Gastrocnemius medialis (tissue), 4 donors: ENCODE data around the gene MEDAG. TPM values are rescaled to one million over a fixed set of nuclear protein-coding genes. Genes with fewer than 3 reads are reported as not detected.
A peak's percentile ranks its signal among the peaks of the same experiment; 100 is the strongest.

ENCODE experiments used
- ATAC-seq, 2 donors: fragments of 150-250 bp; one replicate each; pipeline ENCODE4 v1.9.1; 2016
- DNase-seq, 2 donors: peaks; one replicate each; pipeline ENCODE4 v3.0.0-alpha.2; 2019
- H3K27ac ChIP-seq, 4 donors: fragments of 200-600 bp; sonication (generic); 1 replicate in 1 of 4; 2 replicates in 3 of 4; pipeline ENCODE4 v1.5.1; 2016 to 2018; ENCODE audit warnings: mild to moderate bottlenecking in 2 of 4, moderate library complexity in 1 of 4
- H3K27me3 ChIP-seq, 3 donors: fragments of 200-600 bp; sonication (generic) in 2 of 3; 1 replicate in 1 of 3; 2 replicates in 2 of 3; pipeline versions ENCODE4 v1.5.1 to v1.6.0; 2016 to 2019; ENCODE audit warnings: mild to moderate bottlenecking in 1 of 3, moderate library complexity in 1 of 3
- H3K36me3 ChIP-seq, 2 donors: fragments of 200-600 bp; sonication (generic) in 1 of 2; one replicate each; pipeline ENCODE4 v1.5.1; 2017 to 2018
- H3K4me1 ChIP-seq, 2 donors: fragments of 200-600 bp; sonication (generic) in 1 of 2; one replicate each; pipeline ENCODE4 v1.5.1; 2016 to 2017; ENCODE audit warnings: mild to moderate bottlenecking in 2 of 2
- H3K4me3 ChIP-seq, 4 donors: fragments of 200-600 bp; sonication (generic) in 3 of 4; 1 replicate in 1 of 4; 2 replicates in 3 of 4; pipeline ENCODE4 v1.5.1; 2016 to 2019; ENCODE audit warnings: mild to moderate bottlenecking in 2 of 4
- H3K9me3 ChIP-seq, 3 donors: fragments of 200-600 bp; sonication (generic) in 2 of 3; 1 replicate in 1 of 3; 2 replicates in 2 of 3; pipeline ENCODE4 v1.5.1; 2016 to 2019
- CTCF ChIP-seq, 5 experiments: fragments of 450-650 bp in 3 of 5; fragments of 200-600 bp in 2 of 5; sonication (generic) in 2 of 5; IDR thresholded peaks in 4 of 5; conservative IDR thresholded peaks in 1 of 5; 1 replicate in 4 of 5; 2 replicates in 1 of 5; pipeline ENCODE4 v1.5.1; 2016 to 2019; ENCODE audit warnings: antibody characterized with exemption in 5 of 5, mild to moderate bottlenecking in 3 of 5, moderate library complexity in 3 of 5
- POLR2A ChIP-seq, 2 donors: fragments of 450-650 bp; IDR thresholded peaks; one replicate each; pipeline ENCODE4 v1.6.1; 2017; ENCODE audit warnings: antibody characterized with exemption in 2 of 2, mild to moderate bottlenecking in 2 of 2, moderate library complexity in 2 of 2
- in situ Hi-C, 4 donors: fragments of 200-750 bp; cut with MboI; loops; one replicate each; pipeline versions ENCODE4 v1.15.0 to v1.8.0; 2017; ENCODE audit warnings: low sequenced_read_pairs in 4 of 4
- intact Hi-C: fragments of 100-400 bp; cut with DNase I; formaldehyde crosslinking; loops from one replicate; pipeline ENCODE4 v1.15.1; 2023; ENCODE audit warnings: low total_unique reads
- total RNA-seq, 4 donors: library from RNA; depleted of rRNA; stranded (reverse); fragments of >200 nt; gene quantifications; one replicate each; pipeline versions ENCODE4 v1.1.0 to v1.2.3, GENCODE V29; 2016

MEDAG gene
- total RNA-seq, 4 donors from 2014 or later, result 12.8 to 37.7 (median 23.3) TPM

- no peaks in the 10 kb centered on the region for H3K36me3 ChIP-seq
- TF ChIP-seq POLR2A (IDR thresholded peaks at IDR 0.05), result no peak
- TF ChIP-seq CTCF (IDR thresholded peaks at IDR 0.05 in 4 of 5, conservative IDR thresholded peaks at IDR 0.05 in 1 of 5), result no peak
- H3K9me3 ChIP-seq, result no peaks in the 10 kb centered on the region
- no peak for DNase-seq
- no peak overlapping the region for H3K4me3 ChIP-seq
- ATAC-seq, result no peak
- intact Hi-C loops (loop anchor here (5.0 kb wide), 1 partner anchor 55 kb away; no protein-coding TSS in a partner anchor), in situ Hi-C loops (no loop called here)
- no peak overlapping the region for H3K27ac ChIP-seq
- H3K4me1 ChIP-seq, result peaks cover 6 to 23% of the 10 kb centered on the region in 2 donors
- no peaks in the 10 kb centered on the region for H3K27me3 ChIP-seq
Observed at GRCh38 chr13:30861836-30862467, 44.1 kb upstream of the MEDAG start.

- Histone ChIP-seq H3K9me3 (no peaks in the 10 kb centered on the region), H3K27ac (no peak overlapping the region), H3K4me1 (peaks cover 6 to 23% of the 10 kb centered on the region in 2 donors), H3K27me3 (no peaks in the 10 kb centered on the region), H3K4me3 (peak overlapping the region in 2 of 4 donors; percentile 12 to 15), H3K36me3 (no peaks in the 10 kb centered on the region)
- TF ChIP-seq CTCF (IDR thresholded peaks at IDR 0.05 in 4 of 5, conservative IDR thresholded peaks at IDR 0.05 in 1 of 5), result no peak
- no peak for TF ChIP-seq POLR2A (IDR thresholded peaks at IDR 0.05)
- in situ Hi-C loops, result no loop called here
- ATAC-seq (peak; percentile 51 to 53), DNase-seq (peak; percentile 39 to 54)
- intact Hi-C loops, result loop anchor here (5.0 kb wide), 1 partner anchor 55 kb away; no protein-coding TSS in a partner anchor
Observed at GRCh38 chr13:30862707-30863106, 43.4 kb upstream of the MEDAG start.

GRCh38 chr13:30863231-30863630, 42.8 kb upstream of the MEDAG start:
- TF ChIP-seq CTCF (IDR thresholded peaks at IDR 0.05 in 4 of 5, conservative IDR thresholded peaks at IDR 0.05 in 1 of 5) (no peak), POLR2A (IDR thresholded peaks at IDR 0.05) (no peak)
- Histone ChIP-seq H3K27me3 (no peaks in the 10 kb centered on the region), H3K4me1 (peaks cover 6 to 23% of the 10 kb centered on the region in 2 donors), H3K27ac (peak overlapping the region in 2 of 4 donors; percentile 7 to 35), H3K4me3 (no peak overlapping the region), H3K36me3 (no peaks in the 10 kb centered on the region), H3K9me3 (no peaks in the 10 kb centered on the region)
- intact Hi-C loops (loop anchor here (5.0 kb wide), 1 partner anchor 56 kb away; no protein-coding TSS in a partner anchor), in situ Hi-C loops (no loop called here)
- no peak for ATAC-seq
- no peak for DNase-seq

- Histone ChIP-seq H3K4me1 (peaks cover 6 to 23% of the 10 kb centered on the region in 2 donors), H3K36me3 (no peaks in the 10 kb centered on the region), H3K27me3 (no peaks in the 10 kb centered on the region), H3K4me3 (no peak overlapping the region), H3K9me3 (no peaks in the 10 kb centered on the region), H3K27ac (peak overlapping the region in 3 of 4 donors; percentile 39 to 49 (median 47))
- DNase-seq (no peak), ATAC-seq (no peak)
- no peak for TF ChIP-seq POLR2A (IDR thresholded peaks at IDR 0.05)
- TF ChIP-seq CTCF (IDR thresholded peaks at IDR 0.05 in 4 of 5, conservative IDR thresholded peaks at IDR 0.05 in 1 of 5), result no peak
- in situ Hi-C loops (no loop called here), intact Hi-C loops (loop anchor here (5.0 kb wide), 1 partner anchor 56 kb away; no protein-coding TSS in a partner anchor)
Observed at GRCh38 chr13:30863796-30864195, 42.3 kb upstream of the MEDAG start.
